HL-60 (cell line): Measurements from ENCODE around the gene CLN6.

Experiments used
- CTCF ChIP-seq: IDR thresholded peaks from one replicate; pipeline ENCODE4 v1.5.1; 2011; ENCODE audit warnings: low read length, control low read depth, inconsistent platforms; ENCODE audit not compliant: insufficient read depth
- REST ChIP-seq: IDR thresholded peaks from 2 replicates; pipeline ENCODE4 v1.6.1; 2012; ENCODE audit warnings: low read depth; ENCODE audit not compliant: insufficient replicate concordance

GRCh38 chr15:68201879-68202261 lies 27.7 kb downstream of the CLN6 start:
- no peak for TF ChIP-seq CTCF
- no peak for TF ChIP-seq REST
